Lung (tissue), 12 donors: ENCODE data around the gene BDH1. TPM values are rescaled to one million over a fixed set of nuclear protein-coding genes. Genes with fewer than 3 reads are reported as not detected.
"Not testable (repeated sequence)": the region's sequence is repeated elsewhere in the genome, so short reads cannot be mapped to it uniquely, and the experiment has no call there.

Experiments used
- ATAC-seq: fragments of 200-7000 bp; cut with Tn5 transposase; one replicate; pipeline ENCODE4 v1.9.1; 2020; ENCODE audit warnings: moderate number of reproducible peaks; ENCODE audit not compliant: insufficient read depth, low FRiP score
- DNase-seq, 3 donors: peaks; one replicate each; pipeline ENCODE4 v3.0.0-alpha.2; 2013 to 2017
- H3K27ac ChIP-seq, 2 donors: one replicate each; pipeline ENCODE4 v1.5.1; 2013; ENCODE audit warnings: mild to moderate bottlenecking in 2 of 2, moderate library complexity in 2 of 2, control low read depth in 1 of 2, inconsistent platforms in 1 of 2, low read depth in 1 of 2, low read length in 1 of 2
- H3K27me3 ChIP-seq, 3 donors: one replicate each; pipeline ENCODE4 v1.5.1; 2013; ENCODE audit warnings: low read length in 2 of 3; ENCODE audit not compliant: control insufficient read depth in 3 of 3, insufficient read depth in 3 of 3
- H3K36me3 ChIP-seq, 4 donors: one replicate each; pipeline ENCODE4 v1.5.1; 2013; ENCODE audit warnings: low read length in 4 of 4, mild to moderate bottlenecking in 1 of 4, moderate library complexity in 1 of 4; ENCODE audit not compliant: control insufficient read depth in 4 of 4, insufficient read depth in 4 of 4
- H3K4me1 ChIP-seq, 5 donors: one replicate each; pipeline ENCODE4 v1.5.1; 2013; ENCODE audit warnings: low read length in 5 of 5, mild to moderate bottlenecking in 2 of 5, moderate library complexity in 1 of 5; ENCODE audit not compliant: control insufficient read depth in 5 of 5, insufficient read depth in 5 of 5
- H3K4me3 ChIP-seq: one replicate; pipeline ENCODE4 v1.5.1; 2013; ENCODE audit warnings: mild to moderate bottlenecking, control low read depth, moderate library complexity
- H3K9ac ChIP-seq, 2 donors: one replicate each; pipeline ENCODE4 v1.5.1; 2013; ENCODE audit warnings: low read length in 2 of 2, control low read depth in 1 of 2; ENCODE audit not compliant: insufficient read depth in 1 of 2
- H3K9me3 ChIP-seq, 4 donors: one replicate each; pipeline ENCODE4 v1.5.1; 2013; ENCODE audit warnings: low read length in 3 of 4, mild to moderate bottlenecking in 1 of 4, moderate library complexity in 1 of 4; ENCODE audit not compliant: control insufficient read depth in 4 of 4, insufficient read depth in 3 of 4
- CTCF ChIP-seq: IDR thresholded peaks from 2 replicates; pipeline ENCODE4 v1.5.1; 2012; ENCODE audit warnings: mild to moderate bottlenecking; ENCODE audit errors: control extremely low read depth, extremely low read depth
- WGBS, 2 donors: extraction: QIAGEN DNeasy Blood & Tissue Kit; methylation state at CpG; one replicate each; pipeline ENCODE4 v1.1.7; 2013; 5-methylcytosine and 5-hydroxymethylcytosine counted together
- polyA plus RNA-seq, 2 donors: library from polyadenylated mRNA; stranded (reverse); fragments of 200-250 nt; gene quantifications; one replicate each; pipeline ENCODE4 v1.2.1, GENCODE V29; 2013
- total RNA-seq, 2 donors: library from RNA; depleted of rRNA in 1 of 2; stranded (reverse); fragments of >200 nt in 1 of 2; gene quantifications; one replicate each; pipeline ENCODE4 v1.2.1, GENCODE V29; 2014 to 2021
- donor health status: control.
- donor health status: control.
- donor health status: Bipolar disorder and iron deficiency.
- donor health status: healthy.
- donor health status: DM: yes; HTN: yes; CAD: no.

Gene BDH1
- total and polyA plus RNA-seq, 4 donors: 14.3 to 32.8 (median 17.0) TPM

GRCh38 chr3:197567904-197568681 lies 12.3 kb upstream of the BDH1 start:
- ATAC-seq (no peak), DNase-seq (no peak)
- Histone ChIP-seq H3K4me3 (no peak overlapping the region), H3K27me3 (no peaks in the 10 kb centered on the region), H3K9me3 (peaks cover 0 to 2% (median 0%) of the 10 kb centered on the region in 4 donors), H3K9ac (no peak overlapping the region), H3K36me3 (no peaks in the 10 kb centered on the region), H3K27ac (no peak overlapping the region), H3K4me1 (no peaks in the 10 kb centered on the region)
- no peak for TF ChIP-seq CTCF
- 45 to 53% methylated on average over 6 of the region's 6 CpGs for WGBS, 2 donors

- H3K36me3 ChIP-seq, H3K9me3 ChIP-seq, H3K4me3 ChIP-seq, H3K4me1 ChIP-seq, DNase-seq, H3K27me3 ChIP-seq, ATAC-seq, H3K27ac ChIP-seq, H3K9ac ChIP-seq: not testable (repeated sequence)
These were observed 10.4 kb upstream of the BDH1 start for GRCh38 chr3:197566155-197566554.

- Histone ChIP-seq H3K9me3 (no peaks in the 10 kb centered on the region), H3K9ac (no peak overlapping the region), H3K27ac (no peak overlapping the region), H3K27me3 (peaks cover 0 to 3% (median 0%) of the 10 kb centered on the region in 3 donors), H3K4me3 (no peak overlapping the region), H3K36me3 (no peaks in the 10 kb centered on the region), H3K4me1 (no peaks in the 10 kb centered on the region)
- TF ChIP-seq CTCF: no peak
- ATAC-seq (no peak), DNase-seq (no peak)
- WGBS, 2 donors: 77 to 88% methylated on average over 1 of the region's 1 CpG
These were observed 8.5 kb upstream of the BDH1 start for GRCh38 chr3:197564097-197564843.
